Gastrocnemius medialis (tissue), 4 donors: ENCODE results near the gene IST1. TPM values are rescaled to one million over a fixed set of nuclear protein-coding genes. Genes with fewer than 3 reads are reported as not detected.
A peak's percentile ranks its signal among the peaks of the same experiment; 100 is the strongest.

Experiments
- ATAC-seq, 2 donors: fragments of 150-250 bp; one replicate each; pipeline ENCODE4 v1.9.1; 2016
- DNase-seq, 2 donors: peaks; one replicate each; pipeline ENCODE4 v3.0.0-alpha.2; 2019
- H3K27ac ChIP-seq, 4 donors: fragments of 200-600 bp; sonication (generic); 1 replicate in 1 of 4; 2 replicates in 3 of 4; pipeline ENCODE4 v1.5.1; 2016 to 2018; ENCODE audit warnings: mild to moderate bottlenecking in 2 of 4, moderate library complexity in 1 of 4
- H3K27me3 ChIP-seq, 3 donors: fragments of 200-600 bp; sonication (generic) in 2 of 3; 1 replicate in 1 of 3; 2 replicates in 2 of 3; pipeline versions ENCODE4 v1.5.1 to v1.6.0; 2016 to 2019; ENCODE audit warnings: mild to moderate bottlenecking in 1 of 3, moderate library complexity in 1 of 3
- H3K36me3 ChIP-seq, 2 donors: fragments of 200-600 bp; sonication (generic) in 1 of 2; one replicate each; pipeline ENCODE4 v1.5.1; 2017 to 2018
- H3K4me1 ChIP-seq, 2 donors: fragments of 200-600 bp; sonication (generic) in 1 of 2; one replicate each; pipeline ENCODE4 v1.5.1; 2016 to 2017; ENCODE audit warnings: mild to moderate bottlenecking in 2 of 2
- H3K4me3 ChIP-seq, 4 donors: fragments of 200-600 bp; sonication (generic) in 3 of 4; 1 replicate in 1 of 4; 2 replicates in 3 of 4; pipeline ENCODE4 v1.5.1; 2016 to 2019; ENCODE audit warnings: mild to moderate bottlenecking in 2 of 4
- H3K9me3 ChIP-seq, 3 donors: fragments of 200-600 bp; sonication (generic) in 2 of 3; 1 replicate in 1 of 3; 2 replicates in 2 of 3; pipeline ENCODE4 v1.5.1; 2016 to 2019
- CTCF ChIP-seq, 5 experiments: fragments of 450-650 bp in 3 of 5; fragments of 200-600 bp in 2 of 5; sonication (generic) in 2 of 5; IDR thresholded peaks in 4 of 5; conservative IDR thresholded peaks in 1 of 5; 1 replicate in 4 of 5; 2 replicates in 1 of 5; pipeline ENCODE4 v1.5.1; 2016 to 2019; ENCODE audit warnings: antibody characterized with exemption in 5 of 5, mild to moderate bottlenecking in 3 of 5, moderate library complexity in 3 of 5
- POLR2A ChIP-seq, 2 donors: fragments of 450-650 bp; IDR thresholded peaks; one replicate each; pipeline ENCODE4 v1.6.1; 2017; ENCODE audit warnings: antibody characterized with exemption in 2 of 2, mild to moderate bottlenecking in 2 of 2, moderate library complexity in 2 of 2
- in situ Hi-C, 4 donors: fragments of 200-750 bp; cut with MboI; loops; one replicate each; pipeline versions ENCODE4 v1.15.0 to v1.8.0; 2017; ENCODE audit warnings: low sequenced_read_pairs in 4 of 4
- intact Hi-C: fragments of 100-400 bp; cut with DNase I; formaldehyde crosslinking; loops from one replicate; pipeline ENCODE4 v1.15.1; 2023; ENCODE audit warnings: low total_unique reads
- total RNA-seq, 4 donors: library from RNA; depleted of rRNA; stranded (reverse); fragments of >200 nt; gene quantifications; one replicate each; pipeline versions ENCODE4 v1.1.0 to v1.2.3, GENCODE V29; 2016

Gene IST1
- total RNA-seq, 4 donors from 2014 or later: 90.8 to 141 (median 112) TPM

- H3K4me1 ChIP-seq: peaks cover 38 to 47% of the 10 kb centered on the region in 2 donors
- intact Hi-C loops: no loop called here
- H3K27ac ChIP-seq: peak overlapping the region; percentile 4 to 55 (median 40)
- H3K4me3 ChIP-seq: peak overlapping the region in 1 of 4 donors; percentile 3
- H3K36me3 ChIP-seq: peaks cover 0 to 52% of the 10 kb centered on the region in 2 donors
- no peak for TF ChIP-seq POLR2A (IDR thresholded peaks at IDR 0.05)
- TF ChIP-seq CTCF (IDR thresholded peaks at IDR 0.05 in 4 of 5, conservative IDR thresholded peaks at IDR 0.05 in 1 of 5): no peak
- no peaks in the 10 kb centered on the region for H3K27me3 ChIP-seq
- no peak for ATAC-seq
- in situ Hi-C loops: no loop called here
- no peaks in the 10 kb centered on the region for H3K9me3 ChIP-seq
- DNase-seq: no peak
These were observed 21.1 kb downstream of the IST1 start for GRCh38 chr16:71916397-71916920.

GRCh38 chr16:71917900-71918299, 22.6 kb downstream of the IST1 start:
- H3K9me3 ChIP-seq: no peaks in the 10 kb centered on the region

GRCh38 chr16:71919035-71919434, 23.7 kb downstream of the IST1 start:
- in situ Hi-C loops (no loop called here), intact Hi-C loops (no loop called here)
- Histone ChIP-seq H3K36me3 (peaks cover 5 to 78% of the 10 kb centered on the region in 2 donors), H3K27me3 (no peaks in the 10 kb centered on the region), H3K9me3 (no peaks in the 10 kb centered on the region), H3K27ac (peak overlapping the region in 1 of 4 donors; percentile 15), H3K4me3 (no peak overlapping the region), H3K4me1 (peaks cover 33 to 37% of the 10 kb centered on the region in 2 donors)
- DNase-seq (no peak), ATAC-seq (no peak)
- TF ChIP-seq POLR2A (IDR thresholded peaks at IDR 0.05) (no peak), CTCF (IDR thresholded peaks at IDR 0.05 in 4 of 5, conservative IDR thresholded peaks at IDR 0.05 in 1 of 5) (no peak)

More at GRCh38 chr16:71917900-71918299, 22.6 kb downstream of the IST1 start:
- ATAC-seq (no peak), DNase-seq (no peak)
- Histone ChIP-seq H3K27ac (peak overlapping the region in 1 of 4 donors; percentile 3), H3K27me3 (no peaks in the 10 kb centered on the region), H3K36me3 (peaks cover 0 to 66% of the 10 kb centered on the region in 2 donors), H3K4me3 (no peak overlapping the region), H3K4me1 (peaks cover 38 to 47% of the 10 kb centered on the region in 2 donors)
- intact Hi-C loops: no loop called here
- TF ChIP-seq CTCF (IDR thresholded peaks at IDR 0.05 in 4 of 5, conservative IDR thresholded peaks at IDR 0.05 in 1 of 5): no peak
- TF ChIP-seq POLR2A (IDR thresholded peaks at IDR 0.05): no peak
- in situ Hi-C loops: no loop called here

- Histone ChIP-seq H3K4me1 (peaks cover 21% of the 10 kb centered on the region in 2 donors), H3K4me3 (no peak overlapping the region), H3K27ac (no peak overlapping the region), H3K36me3 (peaks cover 5 to 93% of the 10 kb centered on the region in 2 donors), H3K27me3 (no peaks in the 10 kb centered on the region), H3K9me3 (no peaks in the 10 kb centered on the region)
- no peak for ATAC-seq
- DNase-seq: no peak
- in situ Hi-C loops (no loop called here), intact Hi-C loops (no loop called here)
- TF ChIP-seq CTCF (IDR thresholded peaks at IDR 0.05 in 4 of 5, conservative IDR thresholded peaks at IDR 0.05 in 1 of 5): no peak
- TF ChIP-seq POLR2A (IDR thresholded peaks at IDR 0.05): no peak
These were observed 25.3 kb downstream of the IST1 start for GRCh38 chr16:71920658-71921057.
